GM03348 (cell line): ENCODE results near the gene RAB44.
A peak's percentile ranks its signal among the peaks of the same experiment; 100 is the strongest.

ENCODE experiments used
- DNase-seq: peaks from one replicate; pipeline ENCODE4 v3.0.0; 2012; ENCODE audit warnings: low spot score

The RAB44 gene

DNA sequence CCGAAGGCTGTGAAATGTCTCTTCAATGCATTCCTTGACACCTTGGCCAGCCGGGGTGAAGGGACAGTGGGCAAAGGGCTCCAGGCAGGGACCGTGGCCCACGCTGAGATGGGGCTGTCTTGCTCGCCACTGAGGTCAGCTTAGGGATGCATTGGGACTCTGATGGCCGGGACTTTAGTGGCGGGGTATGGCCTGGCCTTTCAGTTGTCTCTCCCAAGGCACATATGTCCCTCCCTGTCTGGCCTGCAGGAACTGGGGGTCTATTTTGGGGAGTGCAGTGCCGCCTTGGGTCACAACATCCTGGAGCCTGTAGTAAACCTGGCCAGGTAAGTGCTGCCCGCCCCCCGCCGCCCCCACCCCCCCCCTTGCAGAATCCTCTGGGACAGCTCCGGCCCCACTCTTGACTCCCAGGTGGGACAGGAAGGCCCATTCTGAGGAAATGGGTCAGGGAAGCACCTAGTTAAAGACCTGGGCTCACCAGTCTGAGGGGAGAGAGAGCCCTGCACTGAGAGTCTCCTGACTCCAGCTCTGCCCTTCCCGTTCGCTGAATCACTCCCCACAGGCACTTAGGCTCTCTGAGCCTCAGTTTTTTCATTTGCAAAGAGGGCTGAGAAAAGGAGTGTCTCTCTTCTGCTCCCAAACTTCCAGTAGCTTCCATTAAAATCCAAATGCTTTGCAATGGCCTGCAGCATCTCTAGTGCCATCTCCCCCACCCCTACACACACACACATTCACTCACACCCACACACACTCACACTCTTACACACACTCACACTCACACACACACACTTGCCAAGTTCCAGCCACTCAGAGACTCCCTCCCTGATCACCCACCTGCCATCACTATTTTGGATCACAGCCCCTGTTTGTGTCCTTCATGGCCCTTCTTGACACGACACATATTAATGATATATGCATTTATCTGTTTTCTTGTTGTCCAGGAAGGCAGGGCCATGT is 33.1 kb downstream of the RAB44 start:
- no peak for DNase-seq

DNA sequence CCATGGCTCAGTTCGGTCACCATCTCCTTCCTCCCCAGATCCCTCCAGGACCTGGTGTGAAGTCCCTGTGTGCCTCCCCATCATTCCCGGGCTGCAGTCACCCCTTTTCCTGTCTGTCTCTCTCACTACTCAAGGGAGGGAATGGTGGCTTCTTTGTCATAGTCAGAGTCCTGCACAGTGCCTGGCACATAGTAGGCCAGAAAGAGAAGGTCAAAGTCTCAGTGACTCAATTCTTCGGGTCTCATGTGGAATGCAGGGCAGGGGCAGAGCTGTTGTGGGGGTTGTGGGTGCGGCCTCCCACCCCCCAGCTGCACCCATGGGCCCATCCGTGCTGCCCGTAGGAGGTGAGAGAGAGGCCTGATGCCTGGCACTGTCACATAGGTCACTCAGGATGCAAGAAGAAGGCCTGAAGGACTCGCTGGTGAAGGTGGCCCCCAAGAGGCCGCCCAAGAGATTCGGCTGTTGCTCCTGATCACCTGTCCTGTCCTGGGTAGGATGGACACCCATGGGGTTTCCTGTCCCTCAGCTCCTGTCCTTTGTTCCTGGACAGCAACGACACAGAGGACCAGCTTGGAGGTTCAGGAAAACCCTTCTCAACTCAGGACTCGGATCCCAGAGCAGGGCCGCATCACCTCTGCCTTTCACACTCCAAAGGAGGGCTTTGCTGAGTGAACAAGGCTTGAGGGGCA is 34.1 kb downstream of the RAB44 start:
- DNase-seq: no peak

DNA sequence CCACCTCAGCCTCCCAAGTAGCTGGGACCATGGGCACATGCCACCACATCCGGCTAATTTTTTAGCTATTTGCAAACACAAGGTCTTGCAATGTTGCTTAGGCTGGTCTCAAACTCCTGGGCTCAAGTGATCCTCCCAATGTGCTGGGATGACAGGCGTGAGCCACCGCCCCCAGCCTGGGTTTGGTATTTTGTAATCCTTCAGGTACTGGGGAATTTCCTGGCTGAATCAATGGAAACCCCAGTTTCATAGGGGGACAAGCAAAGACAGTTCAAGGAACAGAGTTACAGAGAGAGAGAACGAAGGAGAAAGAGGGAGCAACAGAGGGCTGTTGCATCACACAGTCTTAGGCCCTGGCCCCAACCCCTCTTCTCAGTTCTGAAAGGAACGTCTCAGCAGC is 35.7 kb downstream of the RAB44 start:
- DNase-seq: no peak

DNA sequence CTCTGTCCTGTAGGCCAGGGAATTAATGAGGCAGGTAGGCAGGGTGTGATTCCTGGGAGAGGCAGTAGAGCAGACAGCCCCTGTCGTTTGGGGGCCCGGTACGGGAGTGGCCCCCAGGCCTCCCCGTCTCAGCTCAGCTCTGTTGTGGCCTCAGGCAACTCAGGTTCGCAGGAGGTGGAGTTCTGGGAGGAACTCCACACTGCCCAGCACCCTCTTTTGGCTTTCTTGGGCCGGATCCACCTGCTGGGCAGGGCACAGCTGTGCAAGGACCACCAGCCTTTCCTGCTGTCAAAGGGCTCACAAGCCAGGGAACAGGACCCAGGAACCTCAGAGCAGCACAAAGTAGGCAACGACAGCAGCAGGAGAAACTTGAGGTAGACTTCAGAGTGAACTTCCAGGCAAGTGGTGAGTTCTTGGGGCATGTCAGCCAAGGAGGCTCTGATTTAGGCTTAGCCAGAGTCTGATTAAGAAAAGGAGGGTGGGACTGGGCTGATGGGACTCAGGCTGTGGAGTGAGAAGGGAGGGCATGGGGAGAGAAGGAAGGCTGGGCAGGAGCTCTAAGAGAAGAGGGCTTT is 36.9 kb downstream of the RAB44 start:
- DNase-seq: no peak

DNA sequence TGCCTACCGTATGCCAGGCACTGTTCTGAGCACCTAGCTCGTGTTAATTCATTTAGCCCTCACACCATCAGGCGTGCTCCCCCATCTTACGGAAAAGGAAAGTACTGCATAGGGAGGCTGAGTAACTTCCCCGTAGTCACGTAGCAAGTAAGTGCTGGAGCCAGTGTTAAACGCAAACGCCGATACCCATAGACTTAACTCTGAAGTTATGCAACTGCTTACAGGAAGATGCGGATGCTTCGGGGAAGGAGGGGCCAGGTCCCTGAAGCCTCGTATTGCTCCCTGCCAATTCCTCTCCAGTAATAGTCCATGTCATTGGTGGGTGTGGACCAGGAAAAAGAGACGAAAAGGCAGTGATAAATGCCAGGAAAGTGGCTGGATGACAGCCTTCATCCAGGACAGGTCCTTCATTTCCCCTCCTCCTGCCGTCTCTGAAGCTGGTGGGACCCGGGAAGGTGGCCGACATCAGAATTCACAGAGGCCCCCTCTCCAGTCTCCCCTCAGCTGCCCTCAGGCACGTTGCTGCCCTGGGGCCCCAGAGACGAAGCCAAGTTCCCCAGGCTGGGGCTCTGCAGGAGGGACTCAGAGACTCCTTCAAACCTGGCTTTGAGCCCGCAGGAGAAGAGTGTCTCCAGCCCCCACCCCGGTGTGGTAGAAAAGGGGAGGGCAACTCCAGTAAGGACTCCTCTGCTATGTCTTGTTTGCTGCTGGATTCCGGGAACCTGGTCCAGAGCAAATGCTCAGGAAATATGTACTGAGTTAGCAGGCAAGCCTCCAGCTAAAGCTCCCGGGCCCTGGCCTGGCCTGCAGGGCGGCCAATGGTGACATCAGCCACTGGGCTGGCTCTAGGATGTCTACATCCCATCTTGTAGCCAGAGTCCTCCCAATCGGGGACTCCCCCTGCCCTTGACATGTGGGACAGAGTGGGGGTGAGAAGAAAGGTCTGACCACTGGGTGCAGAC is 37.8 kb downstream of the RAB44 start:
- peak; percentile 93 for DNase-seq

DNA sequence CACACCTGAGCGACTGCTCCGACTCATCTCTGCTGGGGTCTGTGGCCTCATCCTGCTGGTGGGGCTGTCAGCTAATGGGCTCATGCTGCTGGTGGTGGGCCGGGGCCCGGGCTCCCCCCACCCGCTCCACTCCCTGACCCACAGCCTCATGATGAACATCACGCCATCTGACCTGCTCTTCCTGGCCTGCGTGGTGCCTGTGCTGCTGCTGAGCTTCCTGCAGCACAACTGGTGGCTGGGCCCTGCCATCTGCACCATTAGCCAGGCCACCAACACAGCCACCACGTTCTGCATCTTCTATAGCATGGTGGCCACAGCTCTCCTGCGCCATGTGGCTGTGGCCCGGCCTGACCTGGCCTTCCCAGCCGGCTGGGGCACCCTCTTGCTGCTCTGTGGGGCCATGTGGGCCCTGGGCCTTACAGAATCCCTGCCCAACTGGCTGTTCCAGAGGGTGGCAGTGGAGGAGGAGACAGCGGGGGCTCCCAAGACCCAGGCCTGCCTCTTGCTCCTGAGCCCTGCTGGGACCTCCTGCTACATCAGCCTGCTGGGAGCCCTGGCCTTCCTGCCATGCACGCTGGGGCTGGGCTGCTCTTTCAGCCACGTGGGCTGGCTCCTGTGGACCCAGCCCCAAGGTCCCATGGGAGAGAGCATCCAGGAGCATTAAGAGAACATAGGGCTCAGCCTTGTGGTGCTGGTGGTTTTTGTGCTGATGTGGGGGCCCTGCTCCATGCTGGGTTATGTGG is 39.6 kb downstream of the RAB44 start:
- DNase-seq: no peak

DNA sequence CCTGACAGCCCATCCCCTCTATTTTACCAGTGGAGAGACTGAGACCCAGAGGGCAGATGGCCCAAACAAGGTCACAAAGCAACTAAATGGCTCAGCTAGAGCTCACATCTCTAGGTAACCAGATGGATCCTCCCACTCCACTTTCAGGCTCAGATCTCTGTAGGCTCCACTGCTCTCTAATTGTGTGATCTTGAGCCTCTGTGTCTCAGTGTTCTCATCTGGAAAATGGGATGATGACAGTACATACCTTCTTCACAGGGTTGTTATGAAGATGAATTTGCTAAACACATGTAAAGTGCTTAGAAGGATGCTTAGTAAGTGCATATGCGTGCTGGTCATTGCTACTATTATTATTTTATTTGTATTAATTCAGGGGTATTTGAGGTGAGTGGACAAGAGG is 40.5 kb downstream of the RAB44 start:
- DNase-seq: no peak

DNA sequence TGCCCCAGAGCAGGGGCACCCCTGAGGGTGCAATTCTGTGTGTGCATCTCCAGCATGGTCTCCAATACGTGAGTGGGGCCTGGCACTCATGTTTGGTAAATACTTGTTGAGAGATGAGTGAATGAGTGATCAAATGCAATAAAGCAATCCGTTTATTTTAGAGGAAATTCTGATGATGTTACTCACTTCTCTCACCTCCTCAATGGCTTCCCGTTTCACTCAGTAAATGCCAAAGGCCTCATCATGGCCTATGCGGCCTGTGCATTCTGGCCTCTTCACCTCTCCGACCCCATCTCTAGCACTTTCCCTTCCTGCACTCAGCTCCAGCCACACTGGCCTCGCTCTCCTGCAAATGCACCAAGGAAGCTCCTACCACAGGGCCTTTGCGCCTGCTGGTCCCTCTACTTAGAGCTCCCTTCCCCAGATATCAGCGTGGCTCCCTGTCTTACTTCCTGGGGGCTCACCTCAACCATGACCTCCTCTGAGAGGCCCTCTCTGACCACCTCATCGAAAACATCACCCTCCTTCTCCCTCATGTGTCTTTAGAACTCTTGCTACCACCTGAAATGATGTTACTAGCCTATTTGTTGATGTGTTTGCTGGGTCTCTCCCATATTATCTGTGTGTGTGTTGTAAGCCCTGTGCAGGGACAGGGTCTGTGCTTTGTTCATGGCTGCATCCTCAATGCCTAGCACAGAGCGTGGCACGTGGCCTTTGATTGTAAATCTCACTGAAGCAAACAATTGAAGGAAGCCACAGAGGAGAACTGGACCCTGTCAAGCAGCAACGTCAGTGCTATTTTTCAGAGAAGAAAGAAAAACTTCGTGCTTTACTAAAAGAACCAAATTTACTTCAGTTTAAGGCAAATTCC is 42.6 kb downstream of the RAB44 start:
- DNase-seq: peak; percentile 31

DNA sequence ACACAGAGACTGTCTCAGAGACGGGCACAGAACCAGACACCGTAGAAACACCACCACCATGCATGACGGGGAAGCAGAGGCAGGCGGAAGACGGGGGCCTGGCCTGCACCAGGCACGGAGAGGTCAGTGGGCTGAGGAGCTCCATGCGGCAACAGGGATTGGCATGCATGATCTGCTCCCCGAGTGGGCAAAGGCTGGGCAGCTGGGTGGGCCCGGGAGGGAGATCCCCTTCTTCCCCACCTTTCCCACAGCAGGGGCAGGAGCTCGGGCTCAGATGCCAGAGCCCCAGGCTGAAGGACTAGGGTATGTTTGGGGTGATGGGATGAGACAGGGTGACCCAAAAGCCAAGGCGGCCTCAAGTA is 43.2 kb downstream of the RAB44 start:
- no peak for DNase-seq

DNA sequence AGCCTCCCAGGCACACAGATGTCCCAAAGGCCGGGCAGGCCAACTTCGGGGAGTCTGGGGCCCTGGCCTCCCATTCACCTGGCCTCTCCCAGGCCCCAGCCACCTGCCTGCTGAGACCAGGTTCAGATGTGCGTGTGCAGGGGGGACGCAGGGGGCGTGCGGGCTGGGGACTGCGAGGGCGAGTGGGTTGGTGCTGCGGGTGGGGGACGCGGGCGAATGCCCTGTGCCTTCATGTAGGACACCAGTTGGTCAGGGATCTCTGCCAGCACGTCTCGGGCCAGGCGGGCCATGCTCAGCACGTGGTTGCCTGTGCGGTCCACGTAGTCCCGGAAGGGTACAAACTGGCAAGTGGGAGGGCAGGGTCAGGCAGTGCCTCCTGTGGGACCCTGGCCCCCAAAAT is 44.5 kb downstream of the RAB44 start:
- DNase-seq: no peak

DNA sequence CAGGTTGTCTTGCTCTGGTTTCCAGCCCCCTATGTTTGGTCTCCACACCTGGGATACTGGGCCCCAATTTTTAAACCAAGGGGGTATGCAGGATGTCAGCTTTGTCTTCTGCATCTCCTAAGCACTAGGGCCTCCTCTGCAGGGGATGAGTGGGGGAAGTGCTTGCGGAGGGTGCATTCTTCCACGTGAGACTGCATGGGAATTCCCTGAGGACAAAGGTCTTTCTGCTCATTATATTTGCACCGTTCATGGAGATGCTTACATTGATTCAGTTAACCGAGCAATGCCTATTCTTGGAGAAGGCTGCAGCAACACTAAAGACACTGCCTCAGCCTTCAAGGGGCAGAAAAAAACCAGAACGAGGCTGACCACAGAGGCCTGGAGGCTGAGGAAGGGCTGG is 45.4 kb downstream of the RAB44 start:
- no peak for DNase-seq

DNA sequence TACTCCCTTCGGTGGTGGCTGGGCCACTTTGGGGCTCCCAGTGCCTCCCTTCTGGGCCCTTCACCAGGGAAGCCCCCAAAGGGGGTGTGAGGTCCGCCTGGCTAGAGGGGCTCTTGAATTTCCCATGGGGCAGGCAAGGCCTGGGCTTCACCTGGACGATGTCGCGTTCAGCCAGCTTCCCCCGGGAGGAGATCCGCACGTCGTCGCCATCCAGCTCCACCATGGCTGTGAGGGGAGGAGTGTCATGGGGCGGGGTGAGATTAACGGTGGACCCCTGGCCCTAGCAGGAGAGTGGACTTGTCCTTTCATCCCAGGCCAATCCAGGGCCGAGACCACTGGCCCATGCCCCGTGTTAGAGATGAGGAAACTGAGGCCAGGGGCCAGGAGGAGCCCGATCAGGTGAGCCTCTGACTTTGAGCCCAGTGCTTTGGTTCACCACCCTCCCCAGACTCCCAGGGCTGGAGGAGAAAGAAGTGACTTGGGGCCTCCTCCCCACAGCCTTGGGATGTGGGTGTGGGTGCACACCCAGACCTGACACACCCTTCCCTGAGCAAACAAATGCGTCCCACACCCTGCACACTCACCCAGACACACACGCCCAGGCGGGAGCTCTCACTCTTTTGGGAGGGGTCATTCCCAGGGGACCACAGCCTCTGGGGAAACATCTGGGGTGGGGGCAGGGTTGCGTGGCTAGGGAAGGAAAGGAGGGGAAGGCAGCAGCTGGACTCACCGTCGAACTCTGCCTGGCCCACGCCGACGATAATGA is 46.1 kb downstream of the RAB44 start:
- DNase-seq: no peak

DNA sequence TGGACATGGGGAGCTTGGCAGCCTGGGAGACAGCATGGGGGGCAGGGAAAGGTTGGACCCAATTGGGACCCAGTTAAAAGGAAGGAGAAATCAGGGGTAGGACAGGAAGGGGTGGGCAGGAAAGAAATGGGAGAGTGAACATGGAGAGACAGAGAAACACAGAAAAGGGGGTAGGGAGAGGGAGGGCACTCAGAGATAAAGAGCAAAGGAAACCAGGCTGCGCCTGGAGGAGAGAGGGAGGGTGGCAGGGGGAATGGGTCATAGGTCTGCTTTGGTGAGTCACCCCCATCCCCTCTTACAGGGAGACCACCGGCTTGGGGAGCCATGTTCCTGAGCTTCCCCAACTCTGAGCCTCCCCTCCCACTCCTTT is 46.7 kb downstream of the RAB44 start:
- no peak for DNase-seq

DNA sequence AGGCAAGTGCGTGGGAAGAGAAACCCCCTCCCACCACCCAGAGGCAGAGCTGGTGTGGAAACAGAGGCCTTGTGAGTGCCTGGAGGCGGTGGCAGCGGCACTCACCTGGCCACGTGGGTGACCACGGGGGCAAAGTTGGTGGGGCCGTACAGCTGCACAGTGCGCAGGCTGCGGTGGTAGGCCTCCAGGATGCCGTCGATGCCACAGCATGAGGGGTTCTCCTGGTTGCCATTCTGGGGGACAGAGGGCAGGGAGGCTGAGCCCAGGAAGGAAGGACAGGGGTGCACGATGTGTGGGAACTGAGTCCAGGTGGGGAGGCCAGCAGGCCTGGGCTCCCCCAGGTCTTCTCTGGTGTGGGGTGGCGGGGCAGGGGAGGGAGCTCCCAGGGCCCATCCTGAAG is 47.7 kb downstream of the RAB44 start:
- no peak for DNase-seq

DNA sequence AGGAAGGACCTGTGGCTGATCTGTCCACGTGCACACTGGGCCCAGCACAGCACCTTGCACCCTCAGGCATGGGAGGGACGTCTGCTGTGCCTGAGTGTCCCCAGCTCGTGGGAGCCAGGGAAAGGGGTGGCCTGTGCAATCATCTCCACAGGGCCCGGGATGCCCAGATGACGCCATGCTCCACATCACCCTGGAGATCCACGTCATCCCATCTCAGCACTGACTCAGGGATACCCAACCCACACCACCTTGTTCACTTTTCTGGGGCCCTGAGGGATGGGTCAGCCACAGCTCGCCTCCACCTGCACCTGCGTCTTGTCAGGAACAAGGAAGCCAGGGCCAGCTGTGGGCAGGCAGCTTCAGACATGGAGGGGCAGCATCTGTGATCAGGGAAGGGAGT is 48.2 kb downstream of the RAB44 start:
- DNase-seq: no peak

DNA sequence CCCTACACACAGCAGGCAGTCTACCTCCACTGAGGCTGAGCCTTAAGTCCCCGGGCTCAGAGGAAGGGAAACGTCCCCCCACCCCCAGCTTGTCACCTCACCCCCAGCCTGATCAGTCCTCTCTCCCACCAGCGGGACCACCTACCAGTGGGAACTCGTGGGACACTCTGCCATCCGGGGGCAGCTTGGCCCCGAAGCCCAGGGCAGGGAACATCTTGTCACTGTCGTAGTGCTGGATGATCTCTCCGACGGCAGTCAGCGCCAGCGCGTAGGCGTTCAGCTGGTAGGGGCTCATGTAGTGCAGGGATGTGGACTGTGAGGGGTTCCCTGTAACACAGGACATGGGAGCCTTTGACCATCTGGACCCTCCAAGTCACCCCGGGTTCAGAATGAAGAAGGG is 48.6 kb downstream of the RAB44 start:
- DNase-seq: no peak

DNA sequence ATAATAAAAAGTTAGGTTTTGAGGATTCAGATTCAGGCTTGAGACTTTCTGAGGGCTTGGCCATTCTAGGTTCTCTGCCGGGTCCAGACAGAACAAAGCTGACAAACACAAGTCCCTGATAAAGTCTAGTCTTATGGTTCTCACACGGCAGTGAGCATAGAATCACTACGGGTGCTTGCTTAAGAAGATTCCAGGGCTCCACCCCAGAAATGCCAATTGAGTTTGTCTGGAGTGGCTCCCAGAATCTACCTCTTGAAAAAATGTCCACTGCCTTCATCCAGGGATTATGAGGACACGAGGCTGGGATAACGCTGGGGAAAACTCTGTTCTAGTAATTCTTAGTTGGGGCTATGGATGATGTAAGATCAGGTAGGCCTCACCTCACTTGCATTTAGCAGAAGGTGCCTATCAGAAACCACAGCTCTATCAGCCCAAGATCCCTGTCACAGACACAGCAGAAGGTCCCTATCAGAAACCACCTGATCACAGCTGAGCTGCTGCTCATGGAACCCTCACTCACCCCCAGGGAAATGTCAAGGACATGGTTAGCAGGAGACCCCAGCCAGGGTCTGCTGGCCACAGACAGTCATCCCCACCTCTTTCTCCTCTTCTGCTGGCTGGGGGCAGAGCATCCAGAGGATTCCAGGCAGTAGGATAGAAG is 52.3 kb downstream of the RAB44 start:
- DNase-seq: no peak

DNA sequence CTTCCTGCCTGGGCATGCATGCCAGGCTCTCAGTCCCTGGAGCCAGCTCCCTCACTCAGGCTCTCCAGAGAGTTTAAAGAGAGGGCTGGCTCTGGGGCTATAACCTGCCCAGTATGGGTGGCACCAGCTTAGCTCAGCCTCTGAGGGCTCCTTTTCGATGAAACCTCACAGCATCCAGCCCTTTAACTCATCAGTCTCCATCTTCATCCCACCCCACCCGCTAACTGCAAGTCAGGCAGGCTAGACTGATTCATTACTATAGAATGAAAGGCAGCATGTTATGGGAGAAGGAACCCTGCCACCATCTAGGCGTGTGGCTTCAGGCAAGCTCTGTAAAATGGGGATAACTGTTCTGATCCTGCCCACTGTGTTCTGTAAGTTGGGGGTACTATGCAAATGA is 53.5 kb downstream of the RAB44 start:
- no peak for DNase-seq

DNA sequence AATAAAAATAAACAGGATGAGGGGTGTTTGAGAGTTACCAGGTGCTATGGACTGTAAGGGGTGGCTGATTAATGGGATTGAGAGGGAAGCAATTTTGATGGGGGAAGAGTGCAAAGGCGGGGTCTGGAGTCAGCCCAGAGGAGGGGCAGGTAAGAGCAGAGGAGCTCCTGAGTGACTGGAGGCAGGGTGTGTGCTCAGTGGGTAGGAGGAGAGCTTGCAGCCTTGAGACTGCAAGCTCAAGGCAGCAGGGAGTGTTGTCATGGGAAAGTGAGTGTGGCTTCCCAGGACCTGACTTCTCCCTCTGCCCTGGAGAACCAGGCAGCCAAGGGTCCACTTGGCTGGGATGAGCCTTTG is 54.2 kb downstream of the RAB44 start:
- no peak for DNase-seq
